ENCODE results near the gene CNOT1. TPM values are rescaled to one million over a fixed set of nuclear protein-coding genes. Genes with fewer than 3 reads are reported as not detected.

CNOT1 gene
- total and polyA plus RNA-seq, 2 of the 4 experiments (the other 2 are of a cell fraction), result 85.5 to 357 TPM

DNA sequence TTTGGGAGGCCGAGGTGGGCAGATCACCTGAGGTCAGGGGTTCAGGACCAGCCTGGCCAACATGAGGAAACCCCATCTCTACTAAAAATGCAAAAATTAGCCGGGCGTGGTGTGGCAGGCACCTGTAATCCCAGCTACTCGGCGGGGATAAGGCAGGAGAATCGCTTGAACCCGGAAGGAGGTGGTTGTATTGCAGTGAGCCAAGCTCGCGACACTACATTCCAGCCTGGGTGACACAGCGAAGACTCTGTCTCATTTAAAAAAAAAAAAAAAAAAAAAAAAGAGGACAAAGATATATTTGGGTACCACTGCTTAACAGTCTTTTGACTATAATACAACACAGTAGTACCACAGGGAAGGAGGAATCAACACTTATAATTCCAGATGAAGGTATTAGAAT, 9.2 kb downstream of the CNOT1 start:
- TF ChIP-seq CHD1 (IDR thresholded peaks at IDR 0.05; ENCODE audit: low read depth, low read length), result no peak
- no peak for TF ChIP-seq RCOR1 (IDR thresholded peaks at IDR 0.05; ENCODE audit: insufficient replicate concordance, low read length)
- TF ChIP-seq, protein P1, sequence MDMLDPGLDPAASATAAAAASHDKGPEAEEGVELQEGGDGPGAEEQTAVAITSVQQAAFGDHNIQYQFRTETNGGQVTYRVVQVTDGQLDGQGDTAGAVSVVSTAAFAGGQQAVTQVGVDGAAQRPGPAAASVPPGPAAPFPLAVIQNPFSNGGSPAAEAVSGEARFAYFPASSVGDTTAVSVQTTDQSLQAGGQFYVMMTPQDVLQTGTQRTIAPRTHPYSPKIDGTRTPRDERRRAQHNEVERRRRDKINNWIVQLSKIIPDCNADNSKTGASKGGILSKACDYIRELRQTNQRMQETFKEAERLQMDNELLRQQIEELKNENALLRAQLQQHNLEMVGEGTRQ (IDR thresholded peaks at IDR 0.05; ENCODE audit: low read depth, low read length), result no peak
- TF ChIP-seq MXI1 (IDR thresholded peaks at IDR 0.05; ENCODE audit: borderline replicate concordance, low read depth, low read length), result no peak
- TF ChIP-seq SMC3 (IDR thresholded peaks at IDR 0.05; ENCODE audit: low read depth, low read length), result no peak
- no peak for TF ChIP-seq RAD21 (IDR thresholded peaks at IDR 0.05; ENCODE audit: low read length)
- TF ChIP-seq, protein P2, sequence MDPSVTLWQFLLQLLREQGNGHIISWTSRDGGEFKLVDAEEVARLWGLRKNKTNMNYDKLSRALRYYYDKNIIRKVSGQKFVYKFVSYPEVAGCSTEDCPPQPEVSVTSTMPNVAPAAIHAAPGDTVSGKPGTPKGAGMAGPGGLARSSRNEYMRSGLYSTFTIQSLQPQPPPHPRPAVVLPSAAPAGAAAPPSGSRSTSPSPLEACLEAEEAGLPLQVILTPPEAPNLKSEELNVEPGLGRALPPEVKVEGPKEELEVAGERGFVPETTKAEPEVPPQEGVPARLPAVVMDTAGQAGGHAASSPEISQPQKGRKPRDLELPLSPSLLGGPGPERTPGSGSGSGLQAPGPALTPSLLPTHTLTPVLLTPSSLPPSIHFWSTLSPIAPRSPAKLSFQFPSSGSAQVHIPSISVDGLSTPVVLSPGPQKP (IDR thresholded peaks at IDR 0.05; ENCODE audit: borderline replicate concordance, low read depth, low read length), result no peak
- TF ChIP-seq CEBPB (IDR thresholded peaks at IDR 0.05; ENCODE audit: low read depth, low read length), result no peak
- no peak for TF ChIP-seq RFX5 (IDR thresholded peaks at IDR 0.05; ENCODE audit: low read depth, low read length)
- no peak for TF ChIP-seq MAZ (IDR thresholded peaks at IDR 0.05; ENCODE audit: borderline replicate concordance, low read depth, low read length)
- H4K20me1 ChIP-seq (ENCODE audit: insufficient read depth, low read length), result peaks cover 48% of the 10 kb centered on the region
- no CpG with 5 or more reads among the region's 10 CpGs for WGBS, 2 experiments (ENCODE audit: extremely low coverage in 2 of 2, insufficient read length in 1 of 2)
- intact Hi-C loops (cut with micrococcal nuclease), result no loop called here
- H3K14ac ChIP-seq (replicated peaks; ENCODE audit: low read depth, low read length), result no peak overlapping the region
- no peak overlapping the region for H3K4me3 ChIP-seq (ENCODE audit: insufficient read depth, low read depth, low read length)
- BruUV-seq (replicated peaks), result no TSS peak
- H3K4ac ChIP-seq (ENCODE audit: low read depth, low read length), result no peak overlapping the region
- H3K79me1 ChIP-seq (ENCODE audit: low read depth in 1 of 2, low read length in 2 of 2), result peaks cover 14 to 41% of the 10 kb centered on the region in 2 experiments
- POLR2A ChIA-PET (ENCODE audit: unreplicated experiment), result no interaction called here
- no peak overlapping the region for H3K56ac ChIP-seq (ENCODE audit: extremely low read depth, insufficient read depth, low read length)
- no peak overlapping the region for H2BK120ac ChIP-seq (ENCODE audit: low read depth, low read length)
- H3K4me2 ChIP-seq (ENCODE audit: low read depth, low read length), result no peak overlapping the region
- no peak overlapping the region for H3K9ac ChIP-seq (ENCODE audit: low read depth, low read length)
- H4K5ac ChIP-seq (ENCODE audit: low read depth, low read length), result no peak overlapping the region
- H3K4me1 ChIP-seq (ENCODE audit: control insufficient read depth, insufficient read depth, low read length), result no peaks in the 10 kb centered on the region
- no peak overlapping the region for H2BK5ac ChIP-seq (ENCODE audit: low read depth, low read length, poor library complexity, severe bottlenecking)
- H3K18ac ChIP-seq (ENCODE audit: low read depth, low read length), result no peak overlapping the region
- ATAC-seq (ENCODE audit: low read depth) (no peak), DNase-seq (no peak)
- H4K91ac ChIP-seq (ENCODE audit: insufficient read depth, low read depth, low read length), result no peak overlapping the region
- H3K23ac ChIP-seq (ENCODE audit: low read depth, low read length), result no peak overlapping the region
- H2BK15ac ChIP-seq (ENCODE audit: low read depth, low read length), result no peak overlapping the region
- no peaks in the 10 kb centered on the region for H3K27me3 ChIP-seq (ENCODE audit: control insufficient read depth, insufficient read depth, low read length)
- H2BK20ac ChIP-seq (ENCODE audit: low read depth, low read length), result no peak overlapping the region
- no peak overlapping the region for H2AK9ac ChIP-seq (replicated peaks; ENCODE audit: low read depth, low read length, poor library complexity)
- dilution Hi-C loops (cut with HindIII; ENCODE audit: low sequenced_read_pairs, unreplicated experiment), result no loop called here
- H3K27ac ChIP-seq (ENCODE audit: insufficient read depth, low read length), result no peak overlapping the region
- in situ Hi-C loops (cut with MboI; ENCODE audit: low sequenced_read_pairs), result no loop called here
- no peak overlapping the region for H2AFZ ChIP-seq (replicated peaks; ENCODE audit: low read length, poor library complexity)
- peaks cover 6% of the 10 kb centered on the region; the same call in 1 of the 2 replicates for H3K9me1 ChIP-seq (ENCODE audit: insufficient read depth, low read length)
- no peak overlapping the region for H4K8ac ChIP-seq (ENCODE audit: low read depth in 2 of 2, low read length in 2 of 2)
- H3K9me3 ChIP-seq (ENCODE audit: control insufficient read depth, insufficient read depth, low read length), result no peaks in the 10 kb centered on the region
- CTCF ChIA-PET, result no interaction called here
- no peak overlapping the region for H2AK5ac ChIP-seq (ENCODE audit: low read depth, low read length)
- peaks cover 39% of the 10 kb centered on the region for H3K36me3 ChIP-seq (ENCODE audit: control insufficient read depth, insufficient read depth, low read length)

Data from IMR-90 (cell line).